NB4 (cell line): ENCODE data around the gene FAM9B.

ENCODE experiments used
- POLR2A ChIP-seq: IDR thresholded peaks from 2 replicates; pipeline ENCODE4 v1.6.1; 2011; ENCODE audit warnings: mild to moderate bottlenecking; ENCODE audit not compliant: insufficient read length; ENCODE audit errors: extremely low read depth
- TF ChIP-seq, protein P1 (sequence below): IDR thresholded peaks from 2 replicates; pipeline ENCODE4 v1.6.1; 2011; ENCODE audit warnings: low read depth, low read length

DNA sequence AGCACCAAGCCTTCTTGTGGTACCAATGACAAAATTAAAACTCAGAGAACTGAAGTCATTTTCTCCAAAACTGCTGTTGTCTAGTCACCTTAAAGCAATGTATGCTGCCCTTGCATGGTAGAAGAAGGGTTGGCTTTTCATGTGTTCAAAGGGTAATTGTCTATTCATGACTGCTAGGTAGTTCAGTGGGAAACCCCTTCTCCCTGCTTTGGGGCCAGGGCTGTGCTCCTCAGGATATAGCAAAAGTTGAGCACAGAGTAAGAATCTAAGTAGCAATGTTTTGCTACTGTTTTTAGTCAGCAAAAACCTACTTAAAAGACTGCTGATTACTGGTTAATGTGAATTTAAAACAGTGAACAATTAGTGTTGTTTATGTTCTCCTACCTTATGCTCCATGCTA is 30.8 kb upstream of the FAM9B start:
- TF ChIP-seq, protein P1, sequence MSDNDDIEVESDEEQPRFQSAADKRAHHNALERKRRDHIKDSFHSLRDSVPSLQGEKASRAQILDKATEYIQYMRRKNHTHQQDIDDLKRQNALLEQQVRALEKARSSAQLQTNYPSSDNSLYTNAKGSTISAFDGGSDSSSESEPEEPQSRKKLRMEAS: no peak
- TF ChIP-seq POLR2A: no peak
